Raji (cell line): ENCODE measurements around the gene TFG.

ENCODE experiments used
- POLR2A ChIP-seq: IDR thresholded peaks from 2 replicates; pipeline ENCODE4 v1.6.1; 2011; ENCODE audit warnings: low read depth, low read length, control low read depth; ENCODE audit not compliant: insufficient read depth

Gene TFG

GRCh38 chr3:100732435-100732834, 23.1 kb downstream of the TFG start:
- no peak for TF ChIP-seq POLR2A

- TF ChIP-seq POLR2A: no peak
Observed at GRCh38 chr3:100737334-100737733, 28.0 kb downstream of the TFG start.

GRCh38 chr3:100740207-100740606, 30.9 kb downstream of the TFG start:
- no peak for TF ChIP-seq POLR2A

GRCh38 chr3:100743535-100743934, 34.2 kb downstream of the TFG start:
- TF ChIP-seq POLR2A: no peak

GRCh38 chr3:100744671-100745070, 35.4 kb downstream of the TFG start:
- TF ChIP-seq POLR2A: no peak

- no peak for TF ChIP-seq POLR2A
Observed at GRCh38 chr3:100745617-100746016, 36.3 kb downstream of the TFG start.

GRCh38 chr3:100746092-100746491, 36.8 kb downstream of the TFG start:
- TF ChIP-seq POLR2A: no peak

GRCh38 chr3:100748220-100748619, 38.9 kb downstream of the TFG start:
- TF ChIP-seq POLR2A: no peak

GRCh38 chr3:100748967-100749366, 39.7 kb downstream of the TFG start:
- TF ChIP-seq POLR2A: no peak

GRCh38 chr3:100753846-100754245, 44.6 kb downstream of the TFG start:
- TF ChIP-seq POLR2A: no peak

- no peak for TF ChIP-seq POLR2A
Observed at GRCh38 chr3:100754563-100755334, 45.5 kb downstream of the TFG start.

GRCh38 chr3:100756441-100756840, 47.1 kb downstream of the TFG start:
- TF ChIP-seq POLR2A: no peak

GRCh38 chr3:100759159-100759558, 49.9 kb downstream of the TFG start:
- no peak for TF ChIP-seq POLR2A

GRCh38 chr3:100759950-100760349, 50.7 kb downstream of the TFG start:
- no peak for TF ChIP-seq POLR2A

- TF ChIP-seq POLR2A: no peak
Observed at GRCh38 chr3:100760377-100760776, 51.1 kb downstream of the TFG start.

- TF ChIP-seq POLR2A: no peak
Observed at GRCh38 chr3:100761211-100761942, 52.1 kb downstream of the TFG start.

GRCh38 chr3:100761951-100762350, 52.7 kb downstream of the TFG start:
- no peak for TF ChIP-seq POLR2A

- no peak for TF ChIP-seq POLR2A
Observed at GRCh38 chr3:100765437-100765975, 56.2 kb downstream of the TFG start.
